ENCODE data around the gene NRG3. TPM values are rescaled to one million over a fixed set of nuclear protein-coding genes. Genes with fewer than 3 reads are reported as not detected.

NRG3 gene
- total RNA-seq, 1 donor from 2014 or later: 32.2 TPM

DNA sequence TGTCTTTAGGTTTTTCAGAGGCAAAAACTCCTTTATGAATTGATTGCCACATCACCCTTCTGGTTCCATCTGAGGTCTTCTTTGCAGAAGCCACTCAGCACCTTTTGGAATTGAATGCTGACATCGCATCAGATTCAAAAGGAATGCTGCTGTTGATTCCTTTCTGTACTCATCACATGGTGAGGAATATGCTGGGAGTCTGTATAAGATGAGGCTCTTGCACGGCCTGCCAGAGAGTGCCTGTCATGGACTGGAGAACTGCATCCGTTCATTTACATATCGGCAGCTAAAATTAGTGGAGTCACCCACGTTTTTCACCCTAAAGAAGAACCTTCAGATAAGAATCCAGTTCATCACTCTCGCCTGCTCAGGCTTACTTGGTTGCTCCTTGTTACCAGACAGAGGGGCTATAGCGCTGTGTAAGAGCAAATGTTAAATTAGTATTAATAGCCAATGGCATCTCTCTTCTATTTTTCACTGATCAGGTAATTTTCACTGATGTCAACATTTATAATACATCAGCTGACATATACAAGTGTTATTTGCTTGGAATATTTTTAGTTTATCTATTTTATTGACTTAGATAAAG, 14.3 kb downstream of the NRG3 start:
- Mint-ChIP-seq H3K9me3 (ENCODE audit: low read depth) (no peaks in the 10 kb centered on the region), H3K27me3 (no peaks in the 10 kb centered on the region), H3K4me3 (ENCODE audit: low read depth) (no peak overlapping the region), H3K36me3 (ENCODE audit: insufficient read depth) (peaks cover 2% of the 10 kb centered on the region), H3K4me1 (ENCODE audit: low read depth) (peaks cover 9% of the 10 kb centered on the region), H3K27ac (no peak overlapping the region)
- DNase-seq (ENCODE audit: low spot score, unreplicated experiment): no peak
- TF ChIP-seq, protein P1, sequence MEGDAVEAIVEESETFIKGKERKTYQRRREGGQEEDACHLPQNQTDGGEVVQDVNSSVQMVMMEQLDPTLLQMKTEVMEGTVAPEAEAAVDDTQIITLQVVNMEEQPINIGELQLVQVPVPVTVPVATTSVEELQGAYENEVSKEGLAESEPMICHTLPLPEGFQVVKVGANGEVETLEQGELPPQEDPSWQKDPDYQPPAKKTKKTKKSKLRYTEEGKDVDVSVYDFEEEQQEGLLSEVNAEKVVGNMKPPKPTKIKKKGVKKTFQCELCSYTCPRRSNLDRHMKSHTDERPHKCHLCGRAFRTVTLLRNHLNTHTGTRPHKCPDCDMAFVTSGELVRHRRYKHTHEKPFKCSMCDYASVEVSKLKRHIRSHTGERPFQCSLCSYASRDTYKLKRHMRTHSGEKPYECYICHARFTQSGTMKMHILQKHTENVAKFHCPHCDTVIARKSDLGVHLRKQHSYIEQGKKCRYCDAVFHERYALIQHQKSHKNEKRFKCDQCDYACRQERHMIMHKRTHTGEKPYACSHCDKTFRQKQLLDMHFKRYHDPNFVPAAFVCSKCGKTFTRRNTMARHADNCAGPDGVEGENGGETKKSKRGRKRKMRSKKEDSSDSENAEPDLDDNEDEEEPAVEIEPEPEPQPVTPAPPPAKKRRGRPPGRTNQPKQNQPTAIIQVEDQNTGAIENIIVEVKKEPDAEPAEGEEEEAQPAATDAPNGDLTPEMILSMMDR (IDR thresholded peaks at IDR 0.05; ENCODE audit: unreplicated experiment): no peak

DNA sequence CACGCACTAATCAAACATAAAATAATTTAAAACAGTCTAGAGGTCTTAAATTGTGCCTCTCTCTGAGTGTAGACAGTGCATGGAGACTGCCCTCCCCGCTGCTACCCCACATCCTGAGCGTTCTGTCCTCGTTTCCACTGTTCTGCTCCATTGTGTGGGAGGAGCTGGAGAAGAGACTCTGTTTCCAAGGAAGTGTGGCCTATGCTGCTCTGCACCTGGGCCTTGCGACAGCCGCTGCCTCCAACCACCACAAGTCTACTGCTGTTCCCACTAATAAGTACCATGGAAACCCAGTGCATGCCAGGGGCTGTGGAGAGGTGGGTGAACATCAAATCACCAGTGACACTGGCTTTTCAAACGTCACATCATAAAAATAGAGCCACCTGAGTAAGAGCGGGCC, 19.6 kb downstream of the NRG3 start:
- H3K36me3 Mint-ChIP-seq (ENCODE audit: insufficient read depth): peaks cover 2% of the 10 kb centered on the region
- H3K4me3 Mint-ChIP-seq (ENCODE audit: low read depth): no peak overlapping the region
- TF ChIP-seq, protein P1 (IDR thresholded peaks at IDR 0.05; ENCODE audit: unreplicated experiment): no peak
- DNase-seq (ENCODE audit: low spot score, unreplicated experiment): no peak
- H3K9me3 Mint-ChIP-seq (ENCODE audit: low read depth): no peaks in the 10 kb centered on the region
- peaks cover 4% of the 10 kb centered on the region for H3K4me1 Mint-ChIP-seq (ENCODE audit: low read depth)
- H3K27ac Mint-ChIP-seq: no peak overlapping the region
- no peaks in the 10 kb centered on the region for H3K27me3 Mint-ChIP-seq

DNA sequence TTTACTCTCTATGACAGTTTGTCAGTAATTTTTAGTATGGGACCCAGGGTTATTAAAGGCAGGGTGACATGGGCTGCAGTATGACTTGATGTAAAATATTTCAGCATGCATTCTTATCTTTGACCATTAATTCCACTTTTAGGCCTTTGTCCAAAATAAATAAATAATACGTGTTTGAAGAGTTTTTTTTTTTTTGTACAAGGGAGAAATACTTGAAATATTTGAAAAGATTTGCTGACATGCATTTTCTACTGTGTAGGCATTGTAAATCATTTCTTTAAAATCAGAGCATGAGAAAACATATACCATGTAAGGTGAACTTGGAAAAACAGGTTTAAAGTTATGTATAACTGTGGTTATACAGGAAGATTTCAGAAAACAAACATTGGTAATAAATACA, 23.5 kb downstream of the NRG3 start:
- TF ChIP-seq, protein P1 (IDR thresholded peaks at IDR 0.05; ENCODE audit: unreplicated experiment): no peak
- no peaks in the 10 kb centered on the region for H3K27me3 Mint-ChIP-seq
- no peak overlapping the region for H3K4me3 Mint-ChIP-seq (ENCODE audit: low read depth)
- H3K4me1 Mint-ChIP-seq (ENCODE audit: low read depth): peaks cover 4% of the 10 kb centered on the region
- H3K36me3 Mint-ChIP-seq (ENCODE audit: insufficient read depth): no peaks in the 10 kb centered on the region
- H3K9me3 Mint-ChIP-seq (ENCODE audit: low read depth): no peaks in the 10 kb centered on the region
- no peak overlapping the region for H3K27ac Mint-ChIP-seq
- DNase-seq (ENCODE audit: low spot score, unreplicated experiment): no peak

DNA sequence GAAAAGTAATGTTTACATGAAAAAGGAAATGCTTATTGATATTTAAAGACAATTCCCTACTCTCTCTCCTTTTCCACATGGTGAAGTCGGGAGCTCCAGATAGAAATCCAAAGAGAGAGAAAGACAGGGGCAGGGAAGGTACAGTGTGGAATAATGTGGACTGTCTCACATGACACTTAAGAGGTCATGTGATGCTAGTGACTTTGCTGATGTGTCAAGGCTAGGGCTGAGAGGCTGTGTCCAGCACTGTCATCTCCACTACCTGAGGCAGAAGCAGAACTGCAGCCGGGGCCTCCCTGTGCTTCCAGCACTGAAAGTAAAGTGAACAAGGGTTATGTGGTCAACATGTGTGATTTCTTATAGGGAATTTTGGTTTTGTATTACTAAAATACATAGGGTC, 26.0 kb downstream of the NRG3 start:
- H3K9me3 Mint-ChIP-seq (ENCODE audit: low read depth): no peaks in the 10 kb centered on the region
- no peak overlapping the region for H3K4me3 Mint-ChIP-seq (ENCODE audit: low read depth)
- H3K4me1 Mint-ChIP-seq (ENCODE audit: low read depth): peaks cover 2% of the 10 kb centered on the region
- H3K27me3 Mint-ChIP-seq: no peaks in the 10 kb centered on the region
- TF ChIP-seq, protein P1 (IDR thresholded peaks at IDR 0.05; ENCODE audit: unreplicated experiment): no peak
- H3K36me3 Mint-ChIP-seq (ENCODE audit: insufficient read depth): peaks cover 5% of the 10 kb centered on the region
- H3K27ac Mint-ChIP-seq: no peak overlapping the region
- DNase-seq (ENCODE audit: low spot score, unreplicated experiment): no peak

DNA sequence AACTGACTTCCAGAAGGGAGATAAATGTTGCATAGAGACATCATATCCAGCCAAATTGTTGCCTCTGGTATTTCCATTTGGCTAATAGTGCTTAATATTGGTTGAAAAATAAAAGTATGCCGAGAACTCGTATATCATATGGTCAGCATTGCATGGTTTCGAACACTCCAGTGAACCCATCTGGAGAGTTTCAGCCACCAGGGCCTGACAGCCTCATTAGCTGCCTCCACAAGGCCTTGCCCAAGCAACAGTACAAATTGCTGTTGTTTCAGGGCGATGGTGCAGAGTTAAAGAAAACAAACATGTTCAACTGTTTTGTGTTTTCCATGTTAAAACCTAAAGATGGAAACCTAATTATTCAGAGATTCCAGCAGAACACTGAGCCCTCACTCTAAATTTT, 28.5 kb downstream of the NRG3 start:
- Mint-ChIP-seq H3K4me3 (ENCODE audit: low read depth) (no peak overlapping the region), H3K36me3 (ENCODE audit: insufficient read depth) (peaks cover 5% of the 10 kb centered on the region), H3K27me3 (no peaks in the 10 kb centered on the region), H3K4me1 (ENCODE audit: low read depth) (peaks cover 1% of the 10 kb centered on the region), H3K27ac (no peak overlapping the region), H3K9me3 (ENCODE audit: low read depth) (no peaks in the 10 kb centered on the region)
- TF ChIP-seq, protein P1 (IDR thresholded peaks at IDR 0.05; ENCODE audit: unreplicated experiment): no peak
- DNase-seq (ENCODE audit: low spot score, unreplicated experiment): no peak
